ENCODE measurements around the gene WWC2. TPM values are rescaled to one million over a fixed set of nuclear protein-coding genes. Genes with fewer than 3 reads are reported as not detected.

WWC2 gene
- total and polyA plus RNA-seq, 2 donors (not counting 3 experiments of a cell fraction or from before 2014, with no cell fraction given): 12.9 to 52.2 TPM

DNA sequence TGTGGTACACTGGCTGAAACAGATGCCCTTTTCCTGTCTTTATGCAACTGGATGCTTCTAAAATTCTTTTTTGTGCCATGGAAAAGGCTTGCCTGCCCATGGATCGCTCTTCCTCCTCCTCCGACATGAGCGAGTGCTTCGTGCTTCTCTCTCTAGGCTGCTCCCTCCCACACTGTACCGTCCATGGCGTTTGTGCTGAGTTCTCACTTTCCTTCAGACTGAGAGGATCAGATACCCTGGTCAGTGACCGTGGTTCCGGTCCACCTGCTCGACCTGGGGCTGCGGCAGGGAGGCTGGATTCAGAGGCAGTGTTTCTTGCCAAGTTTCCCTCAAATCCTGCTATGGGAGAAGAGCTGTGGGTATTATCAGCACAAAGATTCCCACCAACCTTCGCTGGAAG lies 233.4 kb downstream of the WWC2 start:
- no peak overlapping the region for H3K4me2 ChIP-seq (ENCODE audit: insufficient read depth, low read length)
- no peak overlapping the region for H3K4me3 ChIP-seq (replicated peaks in 1 of 3; ENCODE audit: insufficient read depth in 1 of 3, low read depth in 1 of 3, low read length in 3 of 3)
- intact Hi-C loops (cut with micrococcal nuclease) (no loop called here), dilution Hi-C loops (cut with MboI; ENCODE audit: extremely low pct_ligation_motif_present, low sequenced_read_pairs) (no loop called here)
- no peak overlapping the region for H2AFZ ChIP-seq (ENCODE audit: low read depth, low read length)
- H3K27ac ChIP-seq (ENCODE audit: insufficient read depth, low read depth, low read length): no peak overlapping the region
- peaks cover 33% of the 10 kb centered on the region for H3K4me1 ChIP-seq (ENCODE audit: control insufficient read depth, extremely low read depth, insufficient read depth, low read length)
- H3K9ac ChIP-seq (replicated peaks; ENCODE audit: extremely low read depth, insufficient read depth, low read length): no peak overlapping the region
- no peaks in the 10 kb centered on the region for H3K27me3 ChIP-seq (ENCODE audit: control insufficient read depth in 2 of 2, insufficient read depth in 2 of 2, low read length in 2 of 2)
- no peaks in the 10 kb centered on the region for H3K9me1 ChIP-seq (replicated peaks; ENCODE audit: control insufficient read depth, extremely low read depth, insufficient read depth, low read length)
- TF ChIP-seq GATA2 (IDR thresholded peaks at IDR 0.05; ENCODE audit: insufficient read depth, insufficient read length, low read depth, low read length): no peak
- no peak for TF ChIP-seq MYC (IDR thresholded peaks at IDR 0.05; ENCODE audit: low read depth, low read length)
- TF ChIP-seq, protein P1, sequence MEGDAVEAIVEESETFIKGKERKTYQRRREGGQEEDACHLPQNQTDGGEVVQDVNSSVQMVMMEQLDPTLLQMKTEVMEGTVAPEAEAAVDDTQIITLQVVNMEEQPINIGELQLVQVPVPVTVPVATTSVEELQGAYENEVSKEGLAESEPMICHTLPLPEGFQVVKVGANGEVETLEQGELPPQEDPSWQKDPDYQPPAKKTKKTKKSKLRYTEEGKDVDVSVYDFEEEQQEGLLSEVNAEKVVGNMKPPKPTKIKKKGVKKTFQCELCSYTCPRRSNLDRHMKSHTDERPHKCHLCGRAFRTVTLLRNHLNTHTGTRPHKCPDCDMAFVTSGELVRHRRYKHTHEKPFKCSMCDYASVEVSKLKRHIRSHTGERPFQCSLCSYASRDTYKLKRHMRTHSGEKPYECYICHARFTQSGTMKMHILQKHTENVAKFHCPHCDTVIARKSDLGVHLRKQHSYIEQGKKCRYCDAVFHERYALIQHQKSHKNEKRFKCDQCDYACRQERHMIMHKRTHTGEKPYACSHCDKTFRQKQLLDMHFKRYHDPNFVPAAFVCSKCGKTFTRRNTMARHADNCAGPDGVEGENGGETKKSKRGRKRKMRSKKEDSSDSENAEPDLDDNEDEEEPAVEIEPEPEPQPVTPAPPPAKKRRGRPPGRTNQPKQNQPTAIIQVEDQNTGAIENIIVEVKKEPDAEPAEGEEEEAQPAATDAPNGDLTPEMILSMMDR (IDR thresholded peaks at IDR 0.05; ENCODE audit: extremely low read depth in 1 of 2, insufficient read depth in 1 of 2, low read depth in 1 of 2, low read length in 2 of 2): no peak
- TF ChIP-seq, protein P2, sequence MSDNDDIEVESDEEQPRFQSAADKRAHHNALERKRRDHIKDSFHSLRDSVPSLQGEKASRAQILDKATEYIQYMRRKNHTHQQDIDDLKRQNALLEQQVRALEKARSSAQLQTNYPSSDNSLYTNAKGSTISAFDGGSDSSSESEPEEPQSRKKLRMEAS (IDR thresholded peaks at IDR 0.05; ENCODE audit: insufficient read depth, insufficient read length): no peak
- no peak for TF ChIP-seq JUN (IDR thresholded peaks at IDR 0.05; ENCODE audit: borderline replicate concordance, insufficient read depth, insufficient read length, low read depth)
- no peak for TF ChIP-seq POLR2A (IDR thresholded peaks at IDR 0.05; ENCODE audit: low read depth, low read length)
- no peak for TF ChIP-seq EZH2 (IDR thresholded peaks at IDR 0.05; ENCODE audit: borderline replicate concordance, low read depth, low read length, severe bottlenecking)
- TF ChIP-seq FOS (IDR thresholded peaks at IDR 0.05; ENCODE audit: borderline replicate concordance, insufficient read depth, low read length): no peak
- no peak for TF ChIP-seq POLR2AphosphoS5 (IDR thresholded peaks at IDR 0.05; ENCODE audit: insufficient read depth, low read depth, low read length)
- BruUV-seq (replicated peaks): no TSS peak
- no peaks in the 10 kb centered on the region for H3K9me3 ChIP-seq (replicated peaks; ENCODE audit: control insufficient read depth, insufficient read depth, low read length)
- H4K20me1 ChIP-seq (replicated peaks; ENCODE audit: control insufficient read depth, extremely low read depth, insufficient read depth, low read length): no peaks in the 10 kb centered on the region
- ChIA-PET POLR2A (no interaction called here), CTCF (no interaction called here)
- no peak for DNase-seq (ENCODE audit: low read depth, low spot score)
- no peaks in the 10 kb centered on the region for H3K79me2 ChIP-seq (ENCODE audit: control insufficient read depth, insufficient read depth, low read length)
- H3K36me3 ChIP-seq (ENCODE audit: control insufficient read depth in 2 of 2, extremely low read depth in 1 of 2, insufficient read depth in 2 of 2, low read length in 2 of 2): no peaks in the 10 kb centered on the region
- FAIRE-seq: no peak

All from endothelial cell of umbilical vein (primary cell).